ENCODE data around the gene PKDCC.
"Not testable (repeated sequence)": the region's sequence is repeated elsewhere in the genome, so short reads cannot be mapped to it uniquely, and the experiment has no call there.

The PKDCC gene

GRCh38 chr2:42032224-42032620 is 15.6 kb upstream of the PKDCC start:
- Histone ChIP-seq H3K9me3 (replicated peaks; ENCODE audit: low read length) (no peaks in the 10 kb centered on the region), H3K4me3 (ENCODE audit: low read length) (no peak overlapping the region), H3K27me3 (ENCODE audit: control insufficient read depth, insufficient read depth, low read length) (peaks cover 9% of the 10 kb centered on the region), H3K4me1 (ENCODE audit: control insufficient read depth, insufficient read depth, low read length) (no peaks in the 10 kb centered on the region), H3K36me3 (ENCODE audit: insufficient read depth, low read length) (no peaks in the 10 kb centered on the region), H3K9ac (ENCODE audit: low read depth, low read length) (no peak overlapping the region), H3K4me2 (ENCODE audit: low read length) (no peak overlapping the region)

GRCh38 chr2:42032745-42033144 is 15.1 kb upstream of the PKDCC start:
- Histone ChIP-seq H3K9me3 (replicated peaks; ENCODE audit: low read length) (no peaks in the 10 kb centered on the region), H3K4me1 (ENCODE audit: control insufficient read depth, insufficient read depth, low read length) (no peaks in the 10 kb centered on the region), H3K4me2 (ENCODE audit: low read length) (no peak overlapping the region), H3K36me3 (ENCODE audit: insufficient read depth, low read length) (no peaks in the 10 kb centered on the region), H3K4me3 (ENCODE audit: low read length) (no peak overlapping the region), H3K27me3 (ENCODE audit: control insufficient read depth, insufficient read depth, low read length) (peaks cover 9% of the 10 kb centered on the region), H3K9ac (ENCODE audit: low read depth, low read length) (no peak overlapping the region)

GRCh38 chr2:42034096-42034495 is 13.7 kb upstream of the PKDCC start:
- H3K27me3 ChIP-seq (ENCODE audit: control insufficient read depth, insufficient read depth, low read length): not testable (repeated sequence)

DNA sequence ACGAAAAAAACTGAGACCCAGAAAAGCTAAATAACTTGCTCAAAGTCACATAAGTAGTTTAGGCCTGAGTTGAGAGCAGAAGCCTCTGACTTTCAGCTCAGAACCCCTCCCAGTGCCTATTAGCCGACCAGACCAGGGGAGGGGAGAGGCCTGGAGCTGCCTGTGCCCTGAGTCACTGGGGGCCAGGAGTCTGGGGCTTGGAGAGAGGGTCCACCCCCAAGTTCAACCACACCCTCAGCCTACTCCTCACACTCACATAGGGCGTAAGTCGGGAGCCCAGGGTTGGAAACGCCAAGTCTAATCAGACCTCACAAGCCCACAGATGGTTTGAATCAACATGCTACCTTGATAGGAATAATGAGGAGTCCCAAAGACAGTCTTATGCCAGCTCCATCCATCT is 12.6 kb upstream of the PKDCC start:
- Histone ChIP-seq H3K4me1 (ENCODE audit: control insufficient read depth, insufficient read depth, low read length) (no peaks in the 10 kb centered on the region), H3K27me3 (ENCODE audit: control insufficient read depth, insufficient read depth, low read length) (peaks cover 12% of the 10 kb centered on the region), H3K4me3 (ENCODE audit: low read length) (no peak overlapping the region), H3K9ac (ENCODE audit: low read depth, low read length) (no peak overlapping the region), H3K4me2 (ENCODE audit: low read length) (no peak overlapping the region), H3K9me3 (replicated peaks; ENCODE audit: low read length) (no peaks in the 10 kb centered on the region), H3K36me3 (ENCODE audit: insufficient read depth, low read length) (no peaks in the 10 kb centered on the region)

More at GRCh38 chr2:42034096-42034495, 13.7 kb upstream of the PKDCC start:
- not testable (repeated sequence) for H3K9ac ChIP-seq (ENCODE audit: low read depth, low read length); H3K4me1 ChIP-seq (ENCODE audit: control insufficient read depth, insufficient read depth, low read length); H3K9me3 ChIP-seq (replicated peaks; ENCODE audit: low read length); H3K4me3 ChIP-seq (ENCODE audit: low read length); H3K36me3 ChIP-seq (ENCODE audit: insufficient read depth, low read length); H3K4me2 ChIP-seq (ENCODE audit: low read length)

GRCh38 chr2:42036413-42036812 is 11.4 kb upstream of the PKDCC start:
- H3K4me1 ChIP-seq (ENCODE audit: control insufficient read depth, insufficient read depth, low read length): no peaks in the 10 kb centered on the region
- H3K9ac ChIP-seq (ENCODE audit: low read depth, low read length): no peak overlapping the region
- no peak overlapping the region for H3K4me3 ChIP-seq (ENCODE audit: low read length)
- H3K9me3 ChIP-seq (replicated peaks; ENCODE audit: low read length): no peaks in the 10 kb centered on the region
- H3K4me2 ChIP-seq (ENCODE audit: low read length): no peak overlapping the region
- H3K27me3 ChIP-seq (ENCODE audit: control insufficient read depth, insufficient read depth, low read length): peaks cover 18% of the 10 kb centered on the region
- no peaks in the 10 kb centered on the region for H3K36me3 ChIP-seq (ENCODE audit: insufficient read depth, low read length)

DNA sequence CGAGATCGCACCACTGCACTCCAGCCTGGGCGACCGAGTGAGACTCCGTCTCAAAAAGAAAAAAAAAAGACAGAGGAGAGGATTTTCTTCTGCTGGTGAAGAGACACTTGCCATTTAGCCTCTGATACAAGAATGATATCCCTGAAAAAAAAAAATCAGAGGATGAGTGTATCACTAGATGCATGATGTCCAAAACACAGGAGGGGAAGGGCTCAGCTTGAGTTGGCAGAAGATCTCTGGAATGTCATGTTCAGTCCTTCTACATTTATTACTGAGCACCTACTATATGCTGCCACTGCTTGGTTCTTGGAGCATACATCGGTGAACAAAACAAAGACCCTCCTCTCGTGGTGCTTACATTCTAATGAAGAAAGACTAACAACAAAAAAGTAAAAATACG is 10.9 kb upstream of the PKDCC start:
- H3K9ac ChIP-seq (ENCODE audit: low read depth, low read length): no peak overlapping the region
- no peaks in the 10 kb centered on the region for H3K36me3 ChIP-seq (ENCODE audit: insufficient read depth, low read length)
- H3K4me2 ChIP-seq (ENCODE audit: low read length): no peak overlapping the region
- no peaks in the 10 kb centered on the region for H3K4me1 ChIP-seq (ENCODE audit: control insufficient read depth, insufficient read depth, low read length)
- H3K27me3 ChIP-seq (ENCODE audit: control insufficient read depth, insufficient read depth, low read length): peaks cover 15% of the 10 kb centered on the region
- H3K9me3 ChIP-seq (replicated peaks; ENCODE audit: low read length): no peaks in the 10 kb centered on the region
- no peak overlapping the region for H3K4me3 ChIP-seq (ENCODE audit: low read length)

- H3K27me3 ChIP-seq (ENCODE audit: control insufficient read depth, insufficient read depth, low read length): peaks cover 25% of the 10 kb centered on the region
- H3K9me3 ChIP-seq (replicated peaks; ENCODE audit: low read length): no peaks in the 10 kb centered on the region
- no peaks in the 10 kb centered on the region for H3K36me3 ChIP-seq (ENCODE audit: insufficient read depth, low read length)
- H3K4me1 ChIP-seq (ENCODE audit: control insufficient read depth, insufficient read depth, low read length): no peaks in the 10 kb centered on the region
- H3K4me3 ChIP-seq (ENCODE audit: low read length): no peak overlapping the region
- H3K4me2 ChIP-seq (ENCODE audit: low read length): no peak overlapping the region
- no peak overlapping the region for H3K9ac ChIP-seq (ENCODE audit: low read depth, low read length)
Measured at GRCh38 chr2:42040643-42041278, 7.1 kb upstream of the PKDCC start.

DNA sequence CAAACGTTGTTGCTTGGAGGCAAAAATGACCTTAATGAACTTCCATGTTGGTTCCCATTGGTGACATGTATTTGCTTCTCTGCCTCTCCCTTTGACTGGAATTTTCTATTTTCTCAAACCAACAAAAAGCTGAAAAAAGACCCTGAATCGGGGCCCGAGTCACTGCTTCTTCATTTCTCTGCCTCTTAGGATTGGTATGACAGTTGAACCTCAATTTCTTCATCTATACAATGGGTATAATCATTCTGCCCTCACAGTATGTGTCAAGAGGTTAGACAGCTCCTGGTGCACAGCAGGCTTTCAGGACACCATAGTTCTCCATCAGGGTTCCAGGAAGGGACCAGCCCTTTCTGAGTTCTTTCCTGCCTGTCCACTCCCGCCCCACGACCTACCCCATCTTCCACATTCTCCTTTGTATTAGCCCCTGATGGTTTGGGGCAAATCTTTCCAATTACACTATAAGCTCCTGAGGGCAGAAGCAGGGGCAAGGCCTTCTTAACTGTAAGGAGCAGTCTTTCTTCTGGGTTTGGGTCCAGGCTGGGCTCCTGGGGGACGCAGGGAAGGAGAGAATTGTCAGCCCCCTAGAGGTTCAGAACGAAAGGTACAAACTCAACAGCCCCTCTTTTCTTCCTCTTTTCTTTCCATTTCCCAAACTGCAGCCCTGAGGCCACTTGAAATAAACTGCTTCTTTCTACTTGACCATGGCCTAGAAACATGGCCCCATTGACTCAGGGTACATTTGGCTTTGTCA is 6.3 kb upstream of the PKDCC start:
- Histone ChIP-seq H3K27me3 (ENCODE audit: control insufficient read depth, insufficient read depth, low read length) (peaks cover 28% of the 10 kb centered on the region), H3K4me2 (ENCODE audit: low read length) (no peak overlapping the region), H3K36me3 (ENCODE audit: insufficient read depth, low read length) (no peaks in the 10 kb centered on the region), H3K4me3 (ENCODE audit: low read length) (no peak overlapping the region), H3K9ac (ENCODE audit: low read depth, low read length) (no peak overlapping the region), H3K9me3 (replicated peaks; ENCODE audit: low read length) (no peaks in the 10 kb centered on the region), H3K4me1 (ENCODE audit: control insufficient read depth, insufficient read depth, low read length) (no peaks in the 10 kb centered on the region)

DNA sequence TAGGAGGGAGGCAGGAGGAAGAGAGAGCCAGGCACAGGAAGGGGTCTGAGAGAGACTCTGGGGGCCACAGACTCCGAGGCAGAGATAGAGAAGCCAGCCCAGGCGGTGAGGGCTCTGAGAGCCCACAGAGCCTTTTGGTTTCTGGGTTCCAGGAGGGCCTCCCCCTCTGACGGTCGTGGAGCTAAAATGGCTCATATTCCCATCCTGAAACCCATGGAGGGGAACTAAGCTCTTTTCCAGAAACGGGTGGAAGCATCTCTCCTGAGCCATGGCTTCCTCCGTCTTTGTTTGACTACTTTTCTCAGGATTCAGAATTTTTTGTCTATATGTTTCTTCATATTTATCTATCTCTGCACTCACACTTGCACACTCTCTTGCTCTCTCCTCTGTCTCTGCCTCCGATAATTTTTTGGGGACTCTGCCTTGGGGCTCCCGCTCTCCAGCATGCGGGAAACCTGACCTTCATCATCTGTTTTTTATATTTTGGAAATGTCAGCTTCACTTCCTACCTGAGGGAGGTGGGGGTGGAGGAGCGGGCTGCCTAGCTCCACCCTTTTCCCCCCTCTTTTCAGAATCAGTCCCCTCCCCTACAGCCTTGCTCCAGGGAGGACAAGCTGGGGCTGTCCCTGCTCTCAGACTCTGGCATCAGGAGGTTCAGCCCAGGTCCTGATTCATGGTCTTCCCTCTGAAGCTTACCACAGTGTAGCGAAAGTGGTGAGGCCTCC is 5.0 kb upstream of the PKDCC start:
- no peaks in the 10 kb centered on the region for H3K36me3 ChIP-seq (ENCODE audit: insufficient read depth, low read length)
- H3K4me1 ChIP-seq (ENCODE audit: control insufficient read depth, insufficient read depth, low read length): no peaks in the 10 kb centered on the region
- no peak overlapping the region for H3K9ac ChIP-seq (ENCODE audit: low read depth, low read length)
- peaks cover 33% of the 10 kb centered on the region for H3K27me3 ChIP-seq (ENCODE audit: control insufficient read depth, insufficient read depth, low read length)
- no peak overlapping the region for H3K4me2 ChIP-seq (ENCODE audit: low read length)
- no peaks in the 10 kb centered on the region for H3K9me3 ChIP-seq (replicated peaks; ENCODE audit: low read length)
- H3K4me3 ChIP-seq (ENCODE audit: low read length): no peak overlapping the region

- no peaks in the 10 kb centered on the region for H3K9me3 ChIP-seq (replicated peaks; ENCODE audit: low read length)
- H3K36me3 ChIP-seq (ENCODE audit: insufficient read depth, low read length): no peaks in the 10 kb centered on the region
- H3K4me3 ChIP-seq (ENCODE audit: low read length): no peak overlapping the region
- H3K4me1 ChIP-seq (ENCODE audit: control insufficient read depth, insufficient read depth, low read length): peaks cover 4% of the 10 kb centered on the region
- no peak overlapping the region for H3K4me2 ChIP-seq (ENCODE audit: low read length)
- H3K9ac ChIP-seq (ENCODE audit: low read depth, low read length): no peak overlapping the region
- H3K27me3 ChIP-seq (ENCODE audit: control insufficient read depth, insufficient read depth, low read length): peaks cover 33% of the 10 kb centered on the region
Measured at GRCh38 chr2:42043789-42044394, 3.9 kb upstream of the PKDCC start.

- Histone ChIP-seq H3K27me3 (ENCODE audit: control insufficient read depth, insufficient read depth, low read length) (peaks cover 43% of the 10 kb centered on the region), H3K9me3 (replicated peaks; ENCODE audit: low read length) (no peaks in the 10 kb centered on the region), H3K9ac (ENCODE audit: low read depth, low read length) (no peak overlapping the region), H3K4me2 (ENCODE audit: low read length) (no peak overlapping the region), H3K4me3 (ENCODE audit: low read length) (no peak overlapping the region), H3K4me1 (ENCODE audit: control insufficient read depth, insufficient read depth, low read length) (peaks cover 8% of the 10 kb centered on the region), H3K36me3 (ENCODE audit: insufficient read depth, low read length) (no peaks in the 10 kb centered on the region)
Measured at GRCh38 chr2:42044939-42045338, 2.9 kb upstream of the PKDCC start.

Measured in skeletal muscle satellite cell (primary cell).